Panc1 (cell line): Measurements from ENCODE around the gene TMEM225. TPM values are rescaled to one million over a fixed set of nuclear protein-coding genes. Genes with fewer than 3 reads are reported as not detected.

Source experiments
- ATAC-seq: fragments of 200-7000 bp; cut with Tn5 transposase; 2 replicates; pipeline ENCODE4 v1.9.1; 2020; ENCODE audit warnings: mild to moderate bottlenecking, moderate library complexity
- BruUV-seq: library from RNA; stranded (reverse); fragments of 400-500 nt; replicated peaks from 2 replicates; lab custom pipeline; 2021; lab: Mats Ljungman, UMichigan
- CTCF ChIA-PET: fragments of 300-600 bp; sonication (Branson Sonifier 250); formaldehyde crosslinking; loops from one replicate; lab custom pipeline; 2022; ENCODE audit warnings: antibody characterized with exemption; lab: Charles Lee
- POLR2A ChIA-PET: fragments of 300-600 bp; sonication (Branson Sonifier 250); formaldehyde crosslinking; loops from one replicate; lab custom pipeline; 2022; ENCODE audit warnings: antibody characterized with exemption; lab: Charles Lee
- DNase-seq: peaks from one replicate; pipeline ENCODE4 v3.0.0-alpha.2; 2010; ENCODE audit warnings: low read depth, low spot score
- H3K27ac ChIP-seq: 2 replicates; pipeline ENCODE4 v1.5.1; 2011; ENCODE audit warnings: mild to moderate bottlenecking, low read length, inconsistent platforms
- H3K27me3 ChIP-seq: fragments of 200-500 bp; sonication (Bioruptor generic); 2 replicates; pipeline ENCODE4 v1.6.0; 2014; ENCODE audit warnings: low read length, inconsistent platforms; ENCODE audit not compliant: control insufficient read depth, insufficient read depth
- H3K36me3 ChIP-seq: fragments of 200-500 bp; sonication (Bioruptor generic); 2 replicates; pipeline ENCODE4 v1.5.1; 2014; ENCODE audit warnings: inconsistent platforms, mild to moderate bottlenecking, low read length, moderate library complexity; ENCODE audit not compliant: control insufficient read depth, insufficient read depth
- H3K4me1 ChIP-seq: 2 replicates; pipeline ENCODE4 v1.5.1; 2011; ENCODE audit warnings: inconsistent platforms, mild to moderate bottlenecking, low read length, moderate library complexity; ENCODE audit not compliant: control insufficient read depth, insufficient read depth
- H3K4me3 ChIP-seq, 2 experiments: 2 replicates each; pipeline ENCODE4 v1.5.1; 2011 to 2012; ENCODE audit warnings: low read depth in 2 of 2, low read length in 2 of 2, mild to moderate bottlenecking in 2 of 2, inconsistent platforms in 1 of 2, moderate library complexity in 1 of 2
- H3K9me3 ChIP-seq: fragments of 200-500 bp; sonication (Bioruptor generic); 2 replicates; pipeline ENCODE4 v1.5.1; 2014; ENCODE audit warnings: low read depth, mild to moderate bottlenecking, inconsistent platforms, low read length, moderate library complexity; ENCODE audit not compliant: control insufficient read depth, insufficient read depth
- POLR2AphosphoS5 ChIP-seq: IDR thresholded peaks from 2 replicates; pipeline ENCODE4 v1.6.1; 2012; ENCODE audit warnings: mild to moderate bottlenecking, low read depth, low read length, moderate library complexity
- SIN3A ChIP-seq: IDR thresholded peaks from 2 replicates; pipeline ENCODE4 v1.6.1; 2012; ENCODE audit warnings: low read depth, mild to moderate bottlenecking, low read length, moderate library complexity, borderline replicate concordance; ENCODE audit not compliant: insufficient read depth
- TCF7L2 ChIP-seq: IDR thresholded peaks from 2 replicates; pipeline ENCODE4 v1.6.1; 2011; ENCODE audit warnings: mild to moderate bottlenecking, low read depth, low read length, inconsistent platforms
- in situ Hi-C: cut with HindIII; loops from 2 replicates; pipeline ENCODE4 v1.10.0; 2016; ENCODE audit warnings: low sequenced_read_pairs, low pct_unique_long_range_greater_than_20kb
- intact Hi-C: fragments of 100-400 bp; cut with micrococcal nuclease; formaldehyde crosslinking; loops from one replicate; pipeline ENCODE4 v1.10.0; 2022; ENCODE audit not compliant: unreplicated experiment
- total RNA-seq: library from RNA; stranded (reverse); gene quantifications from one replicate; pipeline ENCODE4 v1.2.1, GENCODE V29; 2021; ENCODE audit not compliant: unreplicated experiment
- TF ChIP-seq, protein P1 (sequence below): fragments of 450-650 bp; IDR thresholded peaks from 2 replicates; pipeline ENCODE4 v1.5.1; 2017; ENCODE audit warnings: mild to moderate bottlenecking
- TF ChIP-seq, protein P2 (sequence below), 2 experiments: IDR thresholded peaks; 2 replicates each; pipeline ENCODE4 v1.6.1; 2011 to 2012; ENCODE audit warnings: low read depth in 2 of 2, control low read depth in 1 of 2, low read length in 1 of 2, mild to moderate bottlenecking in 1 of 2, moderate library complexity in 1 of 2; ENCODE audit not compliant: insufficient read depth in 1 of 2

The TMEM225 gene
- total RNA-seq, 1 experiment from 2014 or later: not detected

GRCh38 chr11:123920943-123921342 lies 35.5 kb upstream of the TMEM225 start:
- BruUV-seq: no TSS peak
- no peak for DNase-seq
- no peaks in the 10 kb centered on the region for H3K4me1 ChIP-seq
- H3K9me3 ChIP-seq: no peaks in the 10 kb centered on the region
- CTCF ChIA-PET: no interaction called here
- no peak overlapping the region for H3K4me3 ChIP-seq
- in situ Hi-C loops: no loop called here
- TF ChIP-seq TCF7L2: no peak
- no peak for TF ChIP-seq POLR2AphosphoS5
- TF ChIP-seq, protein P1, sequence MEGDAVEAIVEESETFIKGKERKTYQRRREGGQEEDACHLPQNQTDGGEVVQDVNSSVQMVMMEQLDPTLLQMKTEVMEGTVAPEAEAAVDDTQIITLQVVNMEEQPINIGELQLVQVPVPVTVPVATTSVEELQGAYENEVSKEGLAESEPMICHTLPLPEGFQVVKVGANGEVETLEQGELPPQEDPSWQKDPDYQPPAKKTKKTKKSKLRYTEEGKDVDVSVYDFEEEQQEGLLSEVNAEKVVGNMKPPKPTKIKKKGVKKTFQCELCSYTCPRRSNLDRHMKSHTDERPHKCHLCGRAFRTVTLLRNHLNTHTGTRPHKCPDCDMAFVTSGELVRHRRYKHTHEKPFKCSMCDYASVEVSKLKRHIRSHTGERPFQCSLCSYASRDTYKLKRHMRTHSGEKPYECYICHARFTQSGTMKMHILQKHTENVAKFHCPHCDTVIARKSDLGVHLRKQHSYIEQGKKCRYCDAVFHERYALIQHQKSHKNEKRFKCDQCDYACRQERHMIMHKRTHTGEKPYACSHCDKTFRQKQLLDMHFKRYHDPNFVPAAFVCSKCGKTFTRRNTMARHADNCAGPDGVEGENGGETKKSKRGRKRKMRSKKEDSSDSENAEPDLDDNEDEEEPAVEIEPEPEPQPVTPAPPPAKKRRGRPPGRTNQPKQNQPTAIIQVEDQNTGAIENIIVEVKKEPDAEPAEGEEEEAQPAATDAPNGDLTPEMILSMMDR: no peak
- H3K36me3 ChIP-seq: no peaks in the 10 kb centered on the region
- ATAC-seq: no peak
- POLR2A ChIA-PET: no interaction called here
- intact Hi-C loops: no loop called here
- no peaks in the 10 kb centered on the region for H3K27me3 ChIP-seq
- H3K27ac ChIP-seq: no peak overlapping the region

- in situ Hi-C loops: no loop called here
- ChIA-PET POLR2A (no interaction called here), CTCF (no interaction called here)
- DNase-seq (no peak), ATAC-seq (no peak)
- Histone ChIP-seq H3K27me3 (no peaks in the 10 kb centered on the region), H3K36me3 (no peaks in the 10 kb centered on the region), H3K4me3 (no peak overlapping the region), H3K27ac (no peak overlapping the region), H3K4me1 (no peaks in the 10 kb centered on the region), H3K9me3 (no peaks in the 10 kb centered on the region)
- BruUV-seq: no TSS peak
- intact Hi-C loops: no loop called here
- TF ChIP-seq POLR2AphosphoS5 (no peak), TCF7L2 (no peak), SIN3A (no peak)
- TF ChIP-seq, protein P1: no peak
- TF ChIP-seq, protein P2, sequence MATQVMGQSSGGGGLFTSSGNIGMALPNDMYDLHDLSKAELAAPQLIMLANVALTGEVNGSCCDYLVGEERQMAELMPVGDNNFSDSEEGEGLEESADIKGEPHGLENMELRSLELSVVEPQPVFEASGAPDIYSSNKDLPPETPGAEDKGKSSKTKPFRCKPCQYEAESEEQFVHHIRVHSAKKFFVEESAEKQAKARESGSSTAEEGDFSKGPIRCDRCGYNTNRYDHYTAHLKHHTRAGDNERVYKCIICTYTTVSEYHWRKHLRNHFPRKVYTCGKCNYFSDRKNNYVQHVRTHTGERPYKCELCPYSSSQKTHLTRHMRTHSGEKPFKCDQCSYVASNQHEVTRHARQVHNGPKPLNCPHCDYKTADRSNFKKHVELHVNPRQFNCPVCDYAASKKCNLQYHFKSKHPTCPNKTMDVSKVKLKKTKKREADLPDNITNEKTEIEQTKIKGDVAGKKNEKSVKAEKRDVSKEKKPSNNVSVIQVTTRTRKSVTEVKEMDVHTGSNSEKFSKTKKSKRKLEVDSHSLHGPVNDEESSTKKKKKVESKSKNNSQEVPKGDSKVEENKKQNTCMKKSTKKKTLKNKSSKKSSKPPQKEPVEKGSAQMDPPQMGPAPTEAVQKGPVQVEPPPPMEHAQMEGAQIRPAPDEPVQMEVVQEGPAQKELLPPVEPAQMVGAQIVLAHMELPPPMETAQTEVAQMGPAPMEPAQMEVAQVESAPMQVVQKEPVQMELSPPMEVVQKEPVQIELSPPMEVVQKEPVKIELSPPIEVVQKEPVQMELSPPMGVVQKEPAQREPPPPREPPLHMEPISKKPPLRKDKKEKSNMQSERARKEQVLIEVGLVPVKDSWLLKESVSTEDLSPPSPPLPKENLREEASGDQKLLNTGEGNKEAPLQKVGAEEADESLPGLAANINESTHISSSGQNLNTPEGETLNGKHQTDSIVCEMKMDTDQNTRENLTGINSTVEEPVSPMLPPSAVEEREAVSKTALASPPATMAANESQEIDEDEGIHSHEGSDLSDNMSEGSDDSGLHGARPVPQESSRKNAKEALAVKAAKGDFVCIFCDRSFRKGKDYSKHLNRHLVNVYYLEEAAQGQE (IDR thresholded peaks at IDR 0.05; ENCODE audit: insufficient read depth in 1 of 2, low read depth in 2 of 2, low read length in 1 of 2): no peak
These were observed 20.4 kb upstream of the TMEM225 start for GRCh38 chr11:123905826-123906225.
